H1 (cell line): ENCODE results near the gene FCRLA. TPM values are rescaled to one million over a fixed set of nuclear protein-coding genes. Genes with fewer than 3 reads are reported as not detected.

Experiments
- CTCF ChIA-PET: fragments of 300-600 bp; sonication (Branson Sonifier 250); formaldehyde crosslinking; loops from one replicate; lab custom pipeline; 2021; ENCODE audit not compliant: partially characterized antibody; lab: Charles Lee
- POLR2A ChIA-PET: fragments of 300-600 bp; sonication (Branson Sonifier 250); formaldehyde crosslinking; loops from one replicate; lab custom pipeline; 2021; ENCODE audit warnings: inconsistent platforms; ENCODE audit not compliant: partially characterized antibody; lab: Charles Lee
- DNase-seq, 2 experiments: peaks; one replicate each; pipeline versions ENCODE4 v3.0.0 to v3.0.0-alpha.2; 2010 to 2022; ENCODE audit warnings: low spot score in 2 of 2, low read depth in 1 of 2, mixed read lengths in 1 of 2
- FAIRE-seq: peaks from 2 replicates; lab custom pipeline; 2011; peaks lifted over from hg19 to GRCh38; lab: Jason Lieb, UNC
- H2AFZ ChIP-seq: 2 replicates; pipeline ENCODE4 v1.8.1; 2012; ENCODE audit warnings: low read length, inconsistent platforms
- H2AK5ac ChIP-seq: 2 replicates; pipeline ENCODE4 v1.6.1; 2013; ENCODE audit warnings: low read depth, low read length
- H2BK120ac ChIP-seq: replicated peaks from 2 replicates; pipeline ENCODE3; 2013; ENCODE audit warnings: low read depth, low read length, inconsistent platforms
- H2BK12ac ChIP-seq: 2 replicates; pipeline ENCODE4 v1.6.1; 2013; ENCODE audit warnings: low read depth, low read length
- H2BK15ac ChIP-seq: 2 replicates; pipeline ENCODE4 v1.6.1; 2013; ENCODE audit warnings: low read length
- H2BK20ac ChIP-seq: 2 replicates; pipeline ENCODE4 v1.6.1; 2013; ENCODE audit warnings: low read length
- H2BK5ac ChIP-seq: 2 replicates; pipeline ENCODE4 v1.6.1; 2013; ENCODE audit warnings: low read depth, low read length
- H3K14ac ChIP-seq: 2 replicates; pipeline ENCODE4 v1.6.1; 2013; ENCODE audit warnings: inconsistent platforms; ENCODE audit not compliant: insufficient read length
- H3K18ac ChIP-seq: 2 replicates; pipeline ENCODE4 v1.6.1; 2013; ENCODE audit warnings: low read length; ENCODE audit errors: extremely low read depth
- H3K23ac ChIP-seq: 2 replicates; pipeline ENCODE4 v1.6.1; 2013; ENCODE audit warnings: inconsistent platforms; ENCODE audit not compliant: insufficient read length
- H3K23me2 ChIP-seq: 2 replicates; pipeline ENCODE4 v1.6.1; 2013; ENCODE audit warnings: low read depth, low read length
- H3K27ac ChIP-seq: 2 replicates; pipeline ENCODE4 v1.6.1; 2011; ENCODE audit warnings: low read depth, low read length, inconsistent platforms
- H3K27me3 ChIP-seq, 4 experiments: replicated peaks in 1 of 4; 1 replicate in 1 of 4; 2 replicates in 3 of 4; pipeline versions ENCODE4 v1.6.1 to v1.8.1; 2011 to 2013; ENCODE audit warnings: low read length in 3 of 4, mild to moderate bottlenecking in 3 of 4, inconsistent platforms in 2 of 4, mixed read lengths in 2 of 4, moderate library complexity in 1 of 4; ENCODE audit not compliant: control insufficient read depth in 3 of 4, insufficient read depth in 3 of 4; ENCODE audit errors: extremely low read depth in 1 of 4
- H3K36me3 ChIP-seq, 4 experiments: 2 replicates each; pipeline versions ENCODE4 v1.6.1 to v1.8.1; 2011 to 2013; ENCODE audit warnings: mild to moderate bottlenecking in 4 of 4, low read length in 3 of 4, moderate library complexity in 2 of 4, control low read depth in 1 of 4, inconsistent platforms in 1 of 4; ENCODE audit not compliant: insufficient read depth in 4 of 4, control insufficient read depth in 2 of 4
- H3K4ac ChIP-seq: replicated peaks from 2 replicates; pipeline ENCODE3; 2013; ENCODE audit warnings: low read length, low read depth, mixed read lengths, inconsistent platforms; ENCODE audit not compliant: insufficient read length
- H3K4me1 ChIP-seq, 4 experiments: replicated peaks in 1 of 4; 1 replicate in 1 of 4; 2 replicates in 3 of 4; pipeline versions ENCODE4 v1.6.1 to v1.8.1; 2011 to 2013; ENCODE audit warnings: low read length in 3 of 4, inconsistent platforms in 2 of 4, mixed read lengths in 1 of 4; ENCODE audit not compliant: insufficient read depth in 4 of 4, control insufficient read depth in 3 of 4
- H3K4me2 ChIP-seq, 2 experiments: 2 replicates each; pipeline versions ENCODE4 v1.6.1 to v1.8.1; 2011 to 2013; ENCODE audit warnings: low read depth in 2 of 2, low read length in 2 of 2, control low read depth in 1 of 2, inconsistent platforms in 1 of 2, mild to moderate bottlenecking in 1 of 2; ENCODE audit not compliant: insufficient read depth in 1 of 2
- H3K4me3 ChIP-seq, 4 experiments: fragments of 200-600, 300-600 bp in 1 of 4; sonication (generic), shearing (Covaris generic), sonication (Bioruptor Twin) in 1 of 4; 2 replicates each; pipeline versions ENCODE4 v1.5.1 to v1.8.1; 2011 to 2016; ENCODE audit warnings: low read length in 4 of 4, low read depth in 3 of 4, control low read depth in 2 of 4, inconsistent platforms in 2 of 4, mild to moderate bottlenecking in 2 of 4, mixed read lengths in 1 of 4, moderate library complexity in 1 of 4; ENCODE audit not compliant: insufficient read depth in 2 of 4; ENCODE audit errors: extremely low read depth in 1 of 4
- H3K56ac ChIP-seq: replicated peaks from 2 replicates; pipeline ENCODE3; 2013; ENCODE audit warnings: low read depth, mild to moderate bottlenecking, mixed read lengths, low read length, inconsistent platforms; ENCODE audit not compliant: insufficient read length
- H3K79me1 ChIP-seq: 2 replicates; pipeline ENCODE4 v1.6.1; 2013; ENCODE audit warnings: low read depth, low read length, control low read depth
- H3K79me2 ChIP-seq, 2 experiments: 2 replicates each; pipeline versions ENCODE4 v1.6.1 to v1.8.1; 2012 to 2013; ENCODE audit warnings: low read length in 2 of 2, mild to moderate bottlenecking in 2 of 2, inconsistent platforms in 1 of 2; ENCODE audit not compliant: insufficient read depth in 2 of 2, control insufficient read depth in 1 of 2
- H3K9ac ChIP-seq, 4 experiments: replicated peaks in 1 of 4; 1 replicate in 1 of 4; 2 replicates in 3 of 4; pipeline versions ENCODE4 v1.6.1 to v1.8.1; 2011 to 2013; ENCODE audit warnings: low read depth in 3 of 4, low read length in 3 of 4, control low read depth in 2 of 4, mild to moderate bottlenecking in 2 of 4, moderate library complexity in 2 of 4, inconsistent platforms in 1 of 4; ENCODE audit errors: extremely low read depth in 1 of 4
- H3K9me3 ChIP-seq, 2 experiments: 2 replicates each; pipeline versions ENCODE4 v1.6.1 to v1.8.1; 2012 to 2013; ENCODE audit warnings: mild to moderate bottlenecking in 2 of 2, moderate library complexity in 2 of 2, control low read depth in 1 of 2, inconsistent platforms in 1 of 2, low read depth in 1 of 2, low read length in 1 of 2, mixed read lengths in 1 of 2; ENCODE audit not compliant: insufficient read depth in 2 of 2
- H4K20me1 ChIP-seq, 2 experiments: replicated peaks in 1 of 2; 2 replicates each; pipeline versions ENCODE3 to v1.8.1; 2011 to 2013; ENCODE audit warnings: inconsistent platforms in 2 of 2, low read length in 2 of 2, mild to moderate bottlenecking in 1 of 2; ENCODE audit not compliant: insufficient read depth in 2 of 2, control insufficient read depth in 1 of 2
- H4K5ac ChIP-seq: 2 replicates; pipeline ENCODE4 v1.6.1; 2013; ENCODE audit warnings: low read length, low read depth, mixed read lengths, inconsistent platforms; ENCODE audit not compliant: insufficient read length
- H4K8ac ChIP-seq: 2 replicates; pipeline ENCODE4 v1.8.0; 2013; ENCODE audit warnings: mild to moderate bottlenecking, moderate library complexity, low read length, inconsistent platforms; ENCODE audit not compliant: insufficient read depth; ENCODE audit errors: extremely low read depth
- H4K91ac ChIP-seq: replicated peaks from 2 replicates; pipeline ENCODE3; 2013; ENCODE audit warnings: low read length, mixed read lengths, inconsistent platforms; ENCODE audit not compliant: insufficient read length
- BACH1 ChIP-seq: IDR thresholded peaks from 2 replicates; pipeline ENCODE4 v1.6.1; 2012; ENCODE audit warnings: low read length, improper control_type of control experiment
- CHD1 ChIP-seq: IDR thresholded peaks from 2 replicates; pipeline ENCODE4 v1.6.1; 2012; ENCODE audit warnings: low read depth, low read length, improper control_type of control experiment
- CTBP2 ChIP-seq: IDR thresholded peaks from 2 replicates; pipeline ENCODE4 v1.7.0; 2011; ENCODE audit warnings: borderline replicate concordance, mild to moderate bottlenecking, moderate library complexity, mixed read lengths, low read length; ENCODE audit not compliant: insufficient read depth, insufficient read length
- GABPA ChIP-seq: IDR thresholded peaks from 2 replicates; pipeline ENCODE4 v1.6.1; 2011; ENCODE audit warnings: mild to moderate bottlenecking, low read length, moderate library complexity, borderline replicate concordance; ENCODE audit not compliant: insufficient read depth
- JUND ChIP-seq: IDR thresholded peaks from 2 replicates; pipeline ENCODE4 v1.6.1; 2011; ENCODE audit warnings: mild to moderate bottlenecking, improper control_type of control experiment, low read length
- POU5F1 ChIP-seq: IDR thresholded peaks from 2 replicates; pipeline ENCODE4 v1.6.1; 2011; ENCODE audit warnings: low read depth, mild to moderate bottlenecking, low read length, moderate library complexity
- RAD21 ChIP-seq, 2 experiments: IDR thresholded peaks in 1 of 2; conservative IDR thresholded peaks in 1 of 2; 2 replicates each; pipeline ENCODE4 v1.6.1; 2011; ENCODE audit warnings: low read depth in 2 of 2, low read length in 2 of 2, improper control_type of control experiment in 1 of 2, inconsistent platforms in 1 of 2, mild to moderate bottlenecking in 1 of 2, moderate library complexity in 1 of 2
- SIN3A ChIP-seq, 2 experiments: IDR thresholded peaks in 1 of 2; conservative IDR thresholded peaks in 1 of 2; 2 replicates each; pipeline ENCODE4 v1.6.1; 2011 to 2012; ENCODE audit warnings: low read length in 2 of 2, improper control_type of control experiment in 1 of 2, low read depth in 1 of 2, mild to moderate bottlenecking in 1 of 2
- SP4 ChIP-seq: IDR thresholded peaks from 2 replicates; pipeline ENCODE4 v1.6.1; 2012; ENCODE audit warnings: low read length, inconsistent platforms
- TBP ChIP-seq: IDR thresholded peaks from 2 replicates; pipeline ENCODE4 v1.6.1; 2011; ENCODE audit warnings: low read depth, low read length, improper control_type of control experiment
- WGBS, 2 experiments: shearing (Covaris generic) in 1 of 2; methylation state at CpG; one replicate each; pipeline versions ENCODE4 v1.1.6 to v1.1.7; 2013 to 2015; ENCODE audit warnings: low lambda C conversion rate in 2 of 2, mixed read lengths in 2 of 2, inconsistent platforms in 1 of 2, low coverage in 1 of 2, missing lambda C conversion rate in 1 of 2; ENCODE audit not compliant: insufficient replicate concordance in 2 of 2, insufficient coverage in 1 of 2, insufficient read length in 1 of 2; ENCODE audit errors: extremely low coverage in 1 of 2, missing lambda C conversion rate in 1 of 2; 5-methylcytosine and 5-hydroxymethylcytosine counted together
- polyA plus RNA-seq, 7 experiments: library from polyadenylated mRNA; depleted of rRNA in 3 of 7; stranded (reverse) in 5 of 7; unstranded in 2 of 7; fragments of >200 nt in 5 of 7; fragments of 200-250 nt in 2 of 7; gene quantifications; 1 replicate in 5 of 7; 2 replicates in 1 of 7; 4 replicates in 1 of 7; pipeline versions ENCODE4 v1.2.1 to v1.2.3, GENCODE V29; 2011 to 2013; ENCODE audit warnings: missing spikeins in 2 of 7, mixed read lengths in 2 of 7
- total RNA-seq: library from RNA; stranded (reverse); fragmentation: NEBNext Ultra II Directional; extraction: Animal tissue kit (Norgen Biotek cat#: 25700); gene quantifications from 2 replicates; pipeline ENCODE4 v1.2.1, GENCODE V29; 2021

The FCRLA gene
- total and polyA plus RNA-seq, 2 of the 8 experiments (the other 6 are each of a cell fraction or from before 2014, with no cell fraction given), result not detected

DNA sequence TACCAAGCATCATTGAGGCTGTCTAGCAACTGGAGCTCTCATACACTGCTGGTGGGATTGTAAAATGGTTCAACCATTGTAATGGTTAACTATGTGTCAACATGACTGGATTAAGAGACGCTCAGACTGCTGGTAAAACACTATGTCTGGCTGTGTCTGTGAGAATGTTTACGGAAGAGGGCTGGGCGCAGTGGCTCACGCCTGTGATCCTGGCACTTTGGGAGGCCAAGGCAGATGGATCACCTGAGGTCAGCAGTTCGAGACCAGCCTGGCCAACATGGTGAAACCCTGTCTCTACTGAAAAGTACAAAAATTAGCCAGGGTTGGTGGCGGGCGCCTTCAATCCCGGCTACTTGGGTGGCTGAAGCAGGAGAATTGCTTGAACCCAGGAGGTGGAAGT, 4.8 kb upstream of the FCRLA start:
- Histone ChIP-seq H2AFZ (no peak overlapping the region), H4K8ac (no peak overlapping the region), H4K20me1 (no peaks in the 10 kb centered on the region), H2BK120ac (no peak overlapping the region), H2BK5ac (no peak overlapping the region), H3K4me2 (no peak overlapping the region), H2BK15ac (no peak overlapping the region), H3K79me2 (no peaks in the 10 kb centered on the region), H3K23ac (no peak overlapping the region), H3K23me2 (no peaks in the 10 kb centered on the region), H3K36me3 (no peaks in the 10 kb centered on the region), H2AK5ac (no peak overlapping the region), H3K27me3 (no peaks in the 10 kb centered on the region), H3K27ac (no peak overlapping the region), H3K9me3 (no peaks in the 10 kb centered on the region), H4K5ac (no peak overlapping the region), H3K9ac (no peak overlapping the region), H2BK12ac (no peak overlapping the region), H3K4ac (no peak overlapping the region), H3K18ac (no peak overlapping the region), H3K14ac (no peak overlapping the region), H2BK20ac (no peak overlapping the region), H3K56ac (no peak overlapping the region), H3K79me1 (no peaks in the 10 kb centered on the region), H3K4me3 (no peak overlapping the region), H4K91ac (no peak overlapping the region), H3K4me1 (no peaks in the 10 kb centered on the region)
- 87% methylated on average over 8 of the region's 8 CpGs; no CpG with 5 or more reads in 1 of the 2 experiments for WGBS, 2 experiments
- FAIRE-seq, result no peak
- DNase-seq, result no peak
- TF ChIP-seq SP4, result no peak
- no peak for TF ChIP-seq CTBP2
- no peak for TF ChIP-seq RAD21 (IDR thresholded peaks at IDR 0.05 in 1 of 2, conservative IDR thresholded peaks at IDR 0.05 in 1 of 2; ENCODE audit: low read depth in 2 of 2, low read length in 2 of 2)
- no peak for TF ChIP-seq JUND
- no peak for TF ChIP-seq BACH1
- no peak for TF ChIP-seq SIN3A (conservative IDR thresholded peaks at IDR 0.05 in 1 of 2, IDR thresholded peaks at IDR 0.05 in 1 of 2; ENCODE audit: low read depth in 1 of 2, low read length in 2 of 2)
- no peak for TF ChIP-seq GABPA
- no peak for TF ChIP-seq POU5F1
- TF ChIP-seq CHD1, result no peak
- no peak for TF ChIP-seq TBP
- CTCF ChIA-PET, result no interaction called here
- POLR2A ChIA-PET, result interaction anchor here (1.2 kb wide), 1 partner anchor 25 kb away, joined by 3 read pairs; no protein-coding TSS in a partner anchor
